NCI-H2196 treated with DMSO at 0.1 percent for 48 hours (cell line): Measurements from ENCODE around the gene LYRM4.

Experiments
- DNase-seq: peaks from one replicate; lab custom pipeline; 2025; ENCODE audit not compliant: unreplicated experiment; lab: John Stamatoyannopoulos, UW

The LYRM4 gene

GRCh38 chr6:5260661-5261544 lies at the start of gene LYRM4, which contains the start of gene FARS2:
Gene LYRM4, minus strand, starts transcription at chr6:5260950. Its CDS starts 217 bp downstream, at chr6:5260733.
Gene FARS2, plus strand, starts transcription at chr6:5261513.
- peak; percentile 83 for DNase-seq

DNA sequence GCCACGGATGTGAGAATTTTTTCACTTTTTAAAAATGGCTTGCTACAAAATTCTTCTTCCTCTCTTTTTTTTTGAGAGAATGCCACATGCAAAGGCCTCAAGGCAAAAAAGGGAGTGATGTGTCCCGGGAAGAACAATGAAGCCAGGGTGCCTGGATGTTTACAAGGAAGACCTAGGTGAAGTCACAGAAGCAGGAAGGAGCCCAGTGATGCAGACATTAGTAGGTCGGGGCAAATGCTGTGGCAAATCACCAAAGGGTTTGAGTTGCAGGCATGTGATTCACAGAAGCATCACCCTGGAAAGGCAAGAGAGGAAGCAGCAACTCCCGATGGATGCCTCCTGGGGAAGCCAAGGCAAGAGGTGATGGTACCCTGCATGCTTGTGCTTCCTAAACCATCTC lies 47.3 kb upstream of the LYRM4 start:
- no peak for DNase-seq

- DNase-seq = no peak
These were observed 46.3 kb upstream of the LYRM4 start for GRCh38 chr6:5307058-5307457.

GRCh38 chr6:5305968-5306626 lies 45.3 kb upstream of the LYRM4 start:
- DNase-seq = no peak

DNA sequence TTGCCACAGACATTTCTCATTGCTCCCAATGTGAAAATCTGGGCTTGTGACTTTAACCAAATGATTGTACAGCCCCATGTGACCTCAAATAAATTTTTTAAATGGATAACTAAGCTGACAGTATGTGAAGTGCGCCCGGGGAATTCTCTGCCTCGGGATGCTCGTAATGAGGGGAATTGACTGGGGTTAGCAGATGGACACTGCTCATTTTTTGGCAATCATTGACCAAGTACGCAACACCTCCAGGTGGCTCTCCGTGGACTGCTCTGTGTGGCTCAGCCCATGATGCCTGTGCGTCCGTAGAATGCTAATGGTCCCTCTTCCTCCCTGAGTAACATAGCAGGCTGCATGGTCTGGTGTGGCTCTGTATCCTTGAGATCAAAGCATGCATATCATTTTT lies 42.9 kb upstream of the LYRM4 start:
- no peak for DNase-seq

GRCh38 chr6:5302995-5303622 lies 42.4 kb upstream of the LYRM4 start:
- no peak for DNase-seq

DNA sequence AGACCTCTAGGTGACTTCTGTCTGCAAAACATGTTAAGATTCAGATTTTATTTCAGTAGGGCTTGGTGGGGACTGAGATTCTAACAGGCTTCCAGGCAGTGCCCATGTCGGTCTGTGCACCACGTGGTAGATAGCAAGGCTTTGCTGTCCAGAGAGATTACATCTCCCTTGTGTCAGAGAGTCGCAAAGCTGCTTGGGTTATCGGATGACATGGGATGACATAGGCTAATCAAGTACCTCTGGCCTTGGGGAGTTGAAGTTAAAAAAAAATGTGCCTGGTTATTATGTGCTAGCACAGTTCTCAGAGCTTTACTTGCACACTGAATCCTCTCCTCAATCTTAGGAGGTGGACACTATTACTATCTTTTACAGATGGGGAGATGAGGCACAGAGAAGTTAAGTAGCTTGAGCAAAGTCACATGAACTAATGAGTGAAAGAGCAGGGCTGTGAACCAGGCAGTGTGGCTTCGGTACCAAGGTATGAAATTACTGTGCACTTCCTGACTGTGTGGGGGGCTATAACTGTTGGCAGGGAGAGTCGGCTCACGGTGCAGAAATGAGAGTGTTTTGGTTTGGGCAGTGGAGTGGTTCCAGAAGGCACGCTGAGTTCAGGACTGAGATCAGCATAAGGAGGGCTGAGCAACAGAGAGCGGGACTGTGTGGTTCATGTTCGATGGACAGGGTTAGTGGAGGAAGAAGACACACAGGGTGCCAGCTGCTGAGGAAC lies 41.6 kb upstream of the LYRM4 start:
- no peak for DNase-seq

GRCh38 chr6:5300206-5300764 lies 39.5 kb upstream of the LYRM4 start:
- DNase-seq = no peak

- no peak for DNase-seq
These were observed 34.9 kb upstream of the LYRM4 start for GRCh38 chr6:5295623-5296022.

- no peak for DNase-seq
These were observed 33.9 kb upstream of the LYRM4 start for GRCh38 chr6:5294392-5295211.

GRCh38 chr6:5293692-5294091 lies 32.9 kb upstream of the LYRM4 start:
- DNase-seq = no peak

GRCh38 chr6:5292154-5292553 lies 31.4 kb upstream of the LYRM4 start:
- DNase-seq = no peak

DNA sequence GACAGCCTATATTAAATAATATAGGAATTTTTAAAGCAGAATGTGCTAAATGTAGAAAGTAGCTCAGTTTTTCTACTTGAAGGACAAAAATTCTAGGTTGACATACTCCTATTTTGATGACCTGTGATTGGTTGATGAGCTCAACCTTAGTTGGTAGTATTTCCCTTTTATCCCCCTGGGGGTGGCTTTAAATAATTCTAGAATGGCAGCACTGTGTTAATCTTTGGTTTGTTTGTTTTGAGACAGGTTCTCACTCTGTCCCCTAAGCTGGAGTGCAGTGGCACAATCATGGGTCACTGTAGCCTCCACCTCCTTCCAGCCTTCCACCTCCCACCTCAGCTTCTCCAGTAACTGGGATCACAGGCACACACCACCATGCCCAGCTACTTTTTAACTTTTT lies 29.8 kb upstream of the LYRM4 start:
- no peak for DNase-seq

DNA sequence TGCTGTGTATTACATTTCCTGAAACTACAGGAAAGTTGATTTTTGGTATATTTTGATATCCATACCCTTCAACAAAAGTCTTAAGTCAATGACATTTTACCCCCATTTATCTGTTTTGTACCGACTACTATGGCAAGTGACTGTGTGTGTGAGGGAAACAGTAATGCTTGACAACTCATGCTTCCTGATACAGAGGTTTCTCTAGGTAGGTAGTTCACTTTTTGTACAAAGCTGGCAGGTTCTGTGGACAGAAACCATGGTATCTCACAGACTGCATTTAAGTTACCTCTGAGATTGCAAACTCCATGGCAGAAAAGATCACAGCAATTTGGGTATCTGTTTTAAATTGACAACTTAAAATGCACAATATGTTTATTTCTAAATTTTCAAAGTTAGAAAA lies 29.3 kb upstream of the LYRM4 start:
- no peak for DNase-seq

DNA sequence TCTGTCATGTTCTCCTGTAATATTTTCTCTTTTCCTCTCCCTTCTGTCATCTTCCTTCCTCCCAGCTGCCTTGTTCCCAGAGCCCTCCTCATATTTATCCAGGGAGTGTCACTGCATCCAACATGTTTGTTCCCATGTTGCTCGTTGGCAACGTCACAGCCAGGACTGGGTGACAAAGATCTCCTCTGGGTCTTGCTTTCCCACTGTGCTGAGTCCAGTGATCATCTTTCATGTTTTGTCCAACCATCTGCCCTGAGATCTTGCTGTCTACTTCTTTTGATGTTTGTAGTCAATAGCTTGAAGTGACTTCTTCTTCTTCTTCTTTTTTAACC lies 27.2 kb upstream of the LYRM4 start:
- no peak for DNase-seq

DNA sequence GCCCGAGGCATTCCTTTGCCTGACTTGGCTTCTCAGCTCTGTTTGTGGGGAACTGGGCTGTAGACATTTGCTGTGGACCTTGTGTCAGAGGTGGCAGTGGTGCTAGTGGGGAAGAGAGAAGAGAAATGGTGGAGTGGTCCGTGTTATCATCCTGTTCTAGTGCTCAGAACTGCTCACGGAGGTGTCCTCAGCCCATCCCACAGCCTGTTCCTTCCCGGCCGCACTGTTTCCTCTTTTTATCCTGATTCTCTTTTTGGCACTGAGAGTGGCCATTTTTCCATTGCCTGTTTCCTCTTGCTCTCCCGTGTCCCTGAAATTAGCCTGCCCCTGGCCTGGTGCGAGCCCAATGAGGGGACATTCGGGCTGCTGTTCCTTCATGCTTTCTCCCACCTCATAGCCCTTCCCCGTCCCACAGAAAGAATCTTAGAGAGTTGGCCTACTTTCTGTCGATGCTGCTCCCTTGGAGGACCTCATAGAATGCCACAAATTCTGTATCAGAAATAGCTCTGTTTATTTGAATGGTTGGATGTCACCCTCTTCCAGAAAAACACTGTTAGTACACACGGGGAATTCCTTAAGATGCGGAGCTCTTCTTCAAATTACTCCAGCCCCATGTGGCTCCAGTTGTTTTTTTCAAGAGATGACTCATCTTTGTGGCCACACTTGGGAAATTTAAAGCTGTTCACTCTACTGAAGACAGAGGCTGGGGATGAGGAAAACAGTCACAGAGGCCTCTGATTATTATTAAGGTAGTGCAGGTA lies 26.6 kb upstream of the LYRM4 start:
- DNase-seq = no peak

DNA sequence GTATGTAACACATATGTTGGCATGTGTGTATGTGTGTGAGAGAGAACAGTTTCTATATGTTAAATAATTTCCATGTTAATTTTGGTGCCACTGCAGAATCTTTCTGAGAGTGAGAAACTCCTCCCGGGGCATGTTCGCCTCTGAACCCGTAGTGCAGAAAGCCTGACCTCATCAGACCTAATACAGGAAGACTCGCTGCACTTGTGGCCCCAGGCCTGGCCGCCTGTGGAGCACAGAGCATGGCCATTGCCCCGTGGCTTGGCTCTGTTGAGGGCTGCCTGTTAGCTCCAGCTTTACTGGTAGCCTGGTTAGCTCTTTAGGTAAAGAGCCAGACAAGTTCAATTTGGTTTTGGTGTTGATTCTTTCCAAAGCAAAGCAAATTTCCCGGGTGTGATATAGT lies 26.0 kb upstream of the LYRM4 start:
- no peak for DNase-seq

- no peak for DNase-seq
These were observed 24.8 kb upstream of the LYRM4 start for GRCh38 chr6:5285526-5285925.

- no peak for DNase-seq
These were observed 24.3 kb upstream of the LYRM4 start for GRCh38 chr6:5285081-5285480.
